ENCODE data around the gene DRG2. TPM values are rescaled to one million over a fixed set of nuclear protein-coding genes. Genes with fewer than 3 reads are reported as not detected.

DRG2 gene
- total and polyA plus RNA-seq, 2 of the 8 experiments (the other 6 are each of a cell fraction or from before 2014, with no cell fraction given) = 44.6 to 47.8 TPM

- Histone ChIP-seq H2BK15ac (ENCODE audit: low read length) (no peak overlapping the region), H3K27me3 (replicated peaks in 1 of 4; ENCODE audit: control insufficient read depth in 3 of 4, extremely low read depth in 1 of 4, insufficient read depth in 3 of 4, low read length in 3 of 4) (no peaks in the 10 kb centered on the region; a peak in 2 of 7 replicates), H4K91ac (replicated peaks; ENCODE audit: insufficient read length, low read length) (no peak overlapping the region), H2BK120ac (replicated peaks; ENCODE audit: low read depth, low read length) (no peak overlapping the region), H3K14ac (ENCODE audit: insufficient read length) (no peak overlapping the region), H3K23ac (ENCODE audit: insufficient read length) (no peak overlapping the region), H3K9ac (replicated peaks in 1 of 4; ENCODE audit: extremely low read depth in 1 of 4, low read depth in 3 of 4, low read length in 3 of 4) (no peak overlapping the region), H3K9me3 (ENCODE audit: insufficient read depth in 2 of 2, low read depth in 1 of 2, low read length in 1 of 2) (no peaks in the 10 kb centered on the region), H2AK5ac (ENCODE audit: low read depth, low read length) (no peak overlapping the region), H3K4ac (replicated peaks; ENCODE audit: insufficient read length, low read depth, low read length) (no peak overlapping the region), H3K36me3 (ENCODE audit: control insufficient read depth in 2 of 4, insufficient read depth in 4 of 4, low read length in 3 of 4) (no peaks in the 10 kb centered on the region), H2BK20ac (ENCODE audit: low read length) (no peak overlapping the region), H2BK5ac (ENCODE audit: low read depth, low read length) (no peak overlapping the region), H3K18ac (ENCODE audit: extremely low read depth, low read length) (no peak overlapping the region), H2BK12ac (ENCODE audit: low read depth, low read length) (no peak overlapping the region), H3K56ac (replicated peaks; ENCODE audit: insufficient read length, low read depth, low read length) (no peak overlapping the region), H3K23me2 (ENCODE audit: low read depth, low read length) (no peaks in the 10 kb centered on the region), H4K5ac (ENCODE audit: insufficient read length, low read depth, low read length) (no peak overlapping the region), H2AFZ (ENCODE audit: low read length) (no peak overlapping the region), H4K20me1 (replicated peaks in 1 of 2; ENCODE audit: control insufficient read depth in 1 of 2, insufficient read depth in 2 of 2, low read length in 2 of 2) (no peaks in the 10 kb centered on the region), H3K4me3 (ENCODE audit: extremely low read depth in 1 of 4, insufficient read depth in 2 of 4, low read depth in 3 of 4, low read length in 4 of 4) (no peak overlapping the region), H3K27ac (ENCODE audit: low read depth, low read length) (no peak overlapping the region), H3K79me2 (ENCODE audit: control insufficient read depth in 1 of 2, insufficient read depth in 2 of 2, low read length in 2 of 2) (no peaks in the 10 kb centered on the region), H3K4me2 (ENCODE audit: insufficient read depth in 1 of 2, low read depth in 2 of 2, low read length in 2 of 2) (no peak overlapping the region), H4K8ac (ENCODE audit: extremely low read depth, insufficient read depth, low read length) (no peak overlapping the region), H3K4me1 (replicated peaks in 1 of 4; ENCODE audit: control insufficient read depth in 3 of 4, insufficient read depth in 4 of 4, low read length in 3 of 4) (no peaks in the 10 kb centered on the region), H3K79me1 (ENCODE audit: low read depth, low read length) (no peaks in the 10 kb centered on the region)
- 89% methylated on average over 4 of the region's 4 CpGs; no CpG with 5 or more reads in 1 of the 2 experiments for WGBS, 2 experiments (ENCODE audit: extremely low coverage in 1 of 2, insufficient coverage in 1 of 2, insufficient read length in 1 of 2, insufficient replicate concordance in 2 of 2, low coverage in 1 of 2, low lambda C conversion rate in 2 of 2, missing lambda C conversion rate in 1 of 2)
- ChIA-PET CTCF (ENCODE audit: partially characterized antibody) (interaction anchor here (0.6 to 0.9 kb wide), 2 partner anchors 64 to 219 kb away, joined by 3 read pairs; no protein-coding TSS in a partner anchor), POLR2A (ENCODE audit: partially characterized antibody) (interaction anchor here (0.6 to 1.4 kb wide), 4 partner anchors 9 to 1656 kb away, joined by 3 to 4 read pairs (median 3); no protein-coding TSS in a partner anchor)
- DNase-seq (ENCODE audit: low read depth in 1 of 2, low spot score in 2 of 2) (no peak), FAIRE-seq (no peak)
- TF ChIP-seq POLR2A (IDR thresholded peaks at IDR 0.05; ENCODE audit: control extremely low read depth in 1 of 2, low read depth in 2 of 2, low read length in 2 of 2) (no peak), KDM1A (IDR thresholded peaks at IDR 0.05; ENCODE audit: borderline replicate concordance, low read length) (no peak), SRF (IDR thresholded peaks at IDR 0.05; ENCODE audit: low read depth, low read length) (no peak), CREB1 (IDR thresholded peaks at IDR 0.05) (no peak), BCL11A (IDR thresholded peaks at IDR 0.05; ENCODE audit: low read depth in 2 of 2, low read length in 2 of 2) (no peak), E2F6 (IDR thresholded peaks at IDR 0.05) (no peak), KDM4A (IDR thresholded peaks at IDR 0.05; ENCODE audit: low read depth, low read length, severe bottlenecking) (no peak), SIX5 (IDR thresholded peaks at IDR 0.05; ENCODE audit: low read depth, low read length) (no peak), ATF3 (IDR thresholded peaks at IDR 0.05; ENCODE audit: insufficient read depth, low read depth, low read length) (no peak), ZNF274 (IDR thresholded peaks at IDR 0.05; ENCODE audit: borderline replicate concordance, extremely low read depth, low read length) (no peak), GABPA (IDR thresholded peaks at IDR 0.05; ENCODE audit: borderline replicate concordance, insufficient read depth, low read length) (no peak), POLR2AphosphoS5 (IDR thresholded peaks at IDR 0.05; ENCODE audit: low read depth, low read length) (no peak), RAD21 (IDR thresholded peaks at IDR 0.05 in 1 of 2, conservative IDR thresholded peaks at IDR 0.05 in 1 of 2; ENCODE audit: low read depth in 2 of 2, low read length in 2 of 2) (no peak)
These were observed 8.2 kb upstream of the DRG2 start for GRCh38 chr17:18079543-18079942.
